Measurements from ENCODE around the gene KRT76.

Gene KRT76

DNA sequence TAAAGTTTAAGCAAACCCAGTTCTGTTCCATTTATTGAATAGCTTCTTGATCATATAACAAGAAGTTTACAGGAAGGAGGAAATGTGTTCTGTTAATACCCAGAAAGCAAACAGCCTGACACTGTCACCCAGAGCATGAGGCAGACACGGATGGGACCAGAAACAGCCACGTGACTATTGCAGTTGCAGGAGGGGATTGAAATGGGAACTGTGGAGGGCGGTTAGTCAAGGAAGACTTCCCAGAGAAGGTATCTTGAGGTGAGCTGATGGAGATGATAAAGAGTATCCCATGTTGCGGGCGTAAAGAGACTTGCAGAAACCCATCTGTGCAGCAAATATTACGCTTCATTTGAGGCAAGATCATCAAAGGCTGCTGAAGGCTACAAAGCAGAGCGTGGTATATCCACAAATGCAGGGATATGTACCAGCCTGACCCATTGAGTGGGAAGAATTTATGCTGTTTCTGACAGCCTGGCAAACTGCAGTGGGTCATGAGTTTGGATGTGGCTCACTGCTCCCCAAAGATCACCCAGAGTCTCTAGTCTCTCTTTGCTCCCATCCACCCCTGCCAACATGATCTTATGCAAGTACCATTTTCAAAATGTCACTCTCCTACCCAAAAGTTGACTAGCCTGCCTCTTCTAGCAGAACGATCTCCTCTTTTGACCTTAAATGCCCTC lies 20.7 kb downstream of the KRT76 start:
- no peaks in the 10 kb centered on the region for H3K27me3 ChIP-seq (ENCODE audit: insufficient read depth, poor library complexity, severe bottlenecking)
- DNase-seq (ENCODE audit: low read depth in 1 of 2, low spot score in 1 of 2), result no peak
- no peak for TF ChIP-seq SPI1 (IDR thresholded peaks at IDR 0.05; ENCODE audit: borderline replicate concordance, low read depth)
- TF ChIP-seq, protein P1, sequence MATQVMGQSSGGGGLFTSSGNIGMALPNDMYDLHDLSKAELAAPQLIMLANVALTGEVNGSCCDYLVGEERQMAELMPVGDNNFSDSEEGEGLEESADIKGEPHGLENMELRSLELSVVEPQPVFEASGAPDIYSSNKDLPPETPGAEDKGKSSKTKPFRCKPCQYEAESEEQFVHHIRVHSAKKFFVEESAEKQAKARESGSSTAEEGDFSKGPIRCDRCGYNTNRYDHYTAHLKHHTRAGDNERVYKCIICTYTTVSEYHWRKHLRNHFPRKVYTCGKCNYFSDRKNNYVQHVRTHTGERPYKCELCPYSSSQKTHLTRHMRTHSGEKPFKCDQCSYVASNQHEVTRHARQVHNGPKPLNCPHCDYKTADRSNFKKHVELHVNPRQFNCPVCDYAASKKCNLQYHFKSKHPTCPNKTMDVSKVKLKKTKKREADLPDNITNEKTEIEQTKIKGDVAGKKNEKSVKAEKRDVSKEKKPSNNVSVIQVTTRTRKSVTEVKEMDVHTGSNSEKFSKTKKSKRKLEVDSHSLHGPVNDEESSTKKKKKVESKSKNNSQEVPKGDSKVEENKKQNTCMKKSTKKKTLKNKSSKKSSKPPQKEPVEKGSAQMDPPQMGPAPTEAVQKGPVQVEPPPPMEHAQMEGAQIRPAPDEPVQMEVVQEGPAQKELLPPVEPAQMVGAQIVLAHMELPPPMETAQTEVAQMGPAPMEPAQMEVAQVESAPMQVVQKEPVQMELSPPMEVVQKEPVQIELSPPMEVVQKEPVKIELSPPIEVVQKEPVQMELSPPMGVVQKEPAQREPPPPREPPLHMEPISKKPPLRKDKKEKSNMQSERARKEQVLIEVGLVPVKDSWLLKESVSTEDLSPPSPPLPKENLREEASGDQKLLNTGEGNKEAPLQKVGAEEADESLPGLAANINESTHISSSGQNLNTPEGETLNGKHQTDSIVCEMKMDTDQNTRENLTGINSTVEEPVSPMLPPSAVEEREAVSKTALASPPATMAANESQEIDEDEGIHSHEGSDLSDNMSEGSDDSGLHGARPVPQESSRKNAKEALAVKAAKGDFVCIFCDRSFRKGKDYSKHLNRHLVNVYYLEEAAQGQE (IDR thresholded peaks at IDR 0.05; ENCODE audit: insufficient replicate concordance, low read depth), result no peak
- no peak overlapping the region for H3K27ac ChIP-seq (replicated peaks)
- no peak overlapping the region for H3K4me3 ChIP-seq (replicated peaks; ENCODE audit: insufficient read depth, low read length)

DNA sequence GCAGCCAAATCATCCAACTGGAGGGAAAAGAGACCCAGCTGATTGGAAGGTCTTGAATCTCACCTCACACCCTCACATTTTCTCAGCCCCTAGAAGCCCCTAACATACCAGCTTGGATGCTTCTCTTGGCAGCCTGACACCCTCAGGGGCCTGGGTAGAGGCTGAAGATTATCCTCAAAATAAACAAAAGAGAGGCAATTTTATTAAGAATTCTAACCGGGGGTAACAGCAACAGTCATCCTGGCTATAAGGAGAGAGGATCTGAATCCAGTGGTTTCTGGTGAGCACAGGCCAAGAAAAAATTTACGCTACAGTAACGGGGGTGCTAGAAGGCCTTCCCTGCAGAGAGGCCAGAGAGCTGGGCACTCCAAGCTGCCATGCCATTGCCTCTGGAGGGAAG lies 21.6 kb downstream of the KRT76 start:
- no peak for DNase-seq (ENCODE audit: low read depth in 1 of 2, low spot score in 1 of 2)
- TF ChIP-seq GABPA (IDR thresholded peaks at IDR 0.05; ENCODE audit: low read depth) (no peak), POLR2AphosphoS5 (IDR thresholded peaks at IDR 0.05; ENCODE audit: low read depth) (no peak), SPI1 (IDR thresholded peaks at IDR 0.05; ENCODE audit: borderline replicate concordance, low read depth) (no peak)
- TF ChIP-seq, protein P2, sequence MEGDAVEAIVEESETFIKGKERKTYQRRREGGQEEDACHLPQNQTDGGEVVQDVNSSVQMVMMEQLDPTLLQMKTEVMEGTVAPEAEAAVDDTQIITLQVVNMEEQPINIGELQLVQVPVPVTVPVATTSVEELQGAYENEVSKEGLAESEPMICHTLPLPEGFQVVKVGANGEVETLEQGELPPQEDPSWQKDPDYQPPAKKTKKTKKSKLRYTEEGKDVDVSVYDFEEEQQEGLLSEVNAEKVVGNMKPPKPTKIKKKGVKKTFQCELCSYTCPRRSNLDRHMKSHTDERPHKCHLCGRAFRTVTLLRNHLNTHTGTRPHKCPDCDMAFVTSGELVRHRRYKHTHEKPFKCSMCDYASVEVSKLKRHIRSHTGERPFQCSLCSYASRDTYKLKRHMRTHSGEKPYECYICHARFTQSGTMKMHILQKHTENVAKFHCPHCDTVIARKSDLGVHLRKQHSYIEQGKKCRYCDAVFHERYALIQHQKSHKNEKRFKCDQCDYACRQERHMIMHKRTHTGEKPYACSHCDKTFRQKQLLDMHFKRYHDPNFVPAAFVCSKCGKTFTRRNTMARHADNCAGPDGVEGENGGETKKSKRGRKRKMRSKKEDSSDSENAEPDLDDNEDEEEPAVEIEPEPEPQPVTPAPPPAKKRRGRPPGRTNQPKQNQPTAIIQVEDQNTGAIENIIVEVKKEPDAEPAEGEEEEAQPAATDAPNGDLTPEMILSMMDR (IDR thresholded peaks at IDR 0.05; ENCODE audit: insufficient read depth, low read length), result no peak
- TF ChIP-seq, protein P1 (IDR thresholded peaks at IDR 0.05; ENCODE audit: insufficient replicate concordance, low read depth), result no peak
- Histone ChIP-seq H3K4me3 (replicated peaks; ENCODE audit: insufficient read depth, low read length) (no peak overlapping the region), H3K27me3 (ENCODE audit: insufficient read depth, poor library complexity, severe bottlenecking) (no peaks in the 10 kb centered on the region), H3K27ac (replicated peaks) (no peak overlapping the region)

DNA sequence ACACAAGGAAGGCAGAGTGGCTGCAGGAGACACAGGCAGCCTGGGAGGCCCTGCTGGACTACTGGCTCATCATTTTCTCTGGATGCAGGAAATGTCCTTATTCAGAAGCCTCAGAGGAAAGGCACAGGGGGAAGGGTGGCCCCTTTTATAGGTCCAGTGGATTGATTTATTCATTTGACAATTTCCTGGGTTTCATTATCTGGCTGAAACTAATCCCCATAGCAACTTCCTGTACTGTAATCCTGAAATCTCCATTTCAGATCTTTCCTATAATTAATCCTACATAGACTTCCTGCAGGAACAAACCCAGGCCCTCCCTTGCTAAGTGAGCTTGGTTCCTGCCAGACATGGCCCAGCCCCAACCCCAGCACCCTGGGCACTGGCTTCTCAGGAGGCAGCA lies 23.0 kb downstream of the KRT76 start:
- no peak for DNase-seq (ENCODE audit: low read depth in 1 of 2, low spot score in 1 of 2)
- no peak overlapping the region for H3K27ac ChIP-seq (replicated peaks)
- H3K27me3 ChIP-seq (ENCODE audit: insufficient read depth, poor library complexity, severe bottlenecking), result no peaks in the 10 kb centered on the region
- no peak for TF ChIP-seq GABPA (IDR thresholded peaks at IDR 0.05; ENCODE audit: low read depth)
- TF ChIP-seq, protein P2 (IDR thresholded peaks at IDR 0.05; ENCODE audit: insufficient read depth, low read length), result no peak
- no peak for TF ChIP-seq POLR2AphosphoS5 (IDR thresholded peaks at IDR 0.05; ENCODE audit: low read depth)
- TF ChIP-seq, protein P1 (IDR thresholded peaks at IDR 0.05; ENCODE audit: insufficient replicate concordance, low read depth), result no peak
- no peak for TF ChIP-seq SPI1 (IDR thresholded peaks at IDR 0.05; ENCODE audit: borderline replicate concordance, low read depth)
- H3K4me3 ChIP-seq (replicated peaks; ENCODE audit: insufficient read depth, low read length), result no peak overlapping the region

All from HL-60 (cell line).